ENCODE measurements around the gene FNBP1L.
"Not testable (repeated sequence)": the region's sequence is repeated elsewhere in the genome, so short reads cannot be mapped to it uniquely, and the experiment has no call there.

The FNBP1L gene

GRCh38 chr1:93578433-93578830 is 130.5 kb downstream of the FNBP1L start:
- TF ChIP-seq POLR2A (IDR thresholded peaks at IDR 0.05; ENCODE audit: low read depth, low read length) (no peak), TAF1 (IDR thresholded peaks at IDR 0.05; ENCODE audit: borderline replicate concordance, low read depth, low read length) (no peak), POLR2AphosphoS5 (IDR thresholded peaks at IDR 0.05; ENCODE audit: low read depth, low read length) (no peak)
- DNase-seq (ENCODE audit: insufficient read length): no peak
- no peak for FAIRE-seq

GRCh38 chr1:93578911-93579825 is 131.2 kb downstream of the FNBP1L start:
- FAIRE-seq: no peak
- no peak for DNase-seq (ENCODE audit: insufficient read length)
- TF ChIP-seq TAF1 (IDR thresholded peaks at IDR 0.05; ENCODE audit: borderline replicate concordance, low read depth, low read length) (no peak), POLR2A (IDR thresholded peaks at IDR 0.05; ENCODE audit: low read depth, low read length) (no peak), POLR2AphosphoS5 (IDR thresholded peaks at IDR 0.05; ENCODE audit: low read depth, low read length) (no peak)

- no peak for TF ChIP-seq TAF1 (IDR thresholded peaks at IDR 0.05; ENCODE audit: borderline replicate concordance, low read depth, low read length)
- no peak for TF ChIP-seq POLR2AphosphoS5 (IDR thresholded peaks at IDR 0.05; ENCODE audit: low read depth, low read length)
- TF ChIP-seq POLR2A (IDR thresholded peaks at IDR 0.05; ENCODE audit: low read depth, low read length): no peak
- DNase-seq (ENCODE audit: insufficient read length): no peak
- no peak for FAIRE-seq
Measured at GRCh38 chr1:93579891-93580290, 132.0 kb downstream of the FNBP1L start.

- DNase-seq (ENCODE audit: insufficient read length): no peak
- TF ChIP-seq POLR2AphosphoS5 (IDR thresholded peaks at IDR 0.05; ENCODE audit: low read depth, low read length) (no peak), TAF1 (IDR thresholded peaks at IDR 0.05; ENCODE audit: borderline replicate concordance, low read depth, low read length) (no peak)
- FAIRE-seq: no peak
Measured at GRCh38 chr1:93581917-93582850, 134.3 kb downstream of the FNBP1L start.

GRCh38 chr1:93584261-93585003 is 136.5 kb downstream of the FNBP1L start:
- FAIRE-seq: no peak
- no peak for DNase-seq (ENCODE audit: insufficient read length)
- no peak for TF ChIP-seq TAF1 (IDR thresholded peaks at IDR 0.05; ENCODE audit: borderline replicate concordance, low read depth, low read length)
- no peak for TF ChIP-seq POLR2AphosphoS5 (IDR thresholded peaks at IDR 0.05; ENCODE audit: low read depth, low read length)
- no peak for TF ChIP-seq POLR2A (IDR thresholded peaks at IDR 0.05; ENCODE audit: low read depth, low read length)

GRCh38 chr1:93585059-93585966 is 137.4 kb downstream of the FNBP1L start:
- FAIRE-seq (no peak), DNase-seq (ENCODE audit: insufficient read length) (no peak)
- no peak for TF ChIP-seq POLR2AphosphoS5 (IDR thresholded peaks at IDR 0.05; ENCODE audit: low read depth, low read length)

GRCh38 chr1:93587354-93587753 is 139.4 kb downstream of the FNBP1L start:
- FAIRE-seq (no peak), DNase-seq (ENCODE audit: insufficient read length) (no peak)
- TF ChIP-seq POLR2AphosphoS5 (IDR thresholded peaks at IDR 0.05; ENCODE audit: low read depth, low read length): no peak
- no peak for TF ChIP-seq POLR2A (IDR thresholded peaks at IDR 0.05; ENCODE audit: low read depth, low read length)
- no peak for TF ChIP-seq TAF1 (IDR thresholded peaks at IDR 0.05; ENCODE audit: borderline replicate concordance, low read depth, low read length)

GRCh38 chr1:93588206-93588605 is 140.3 kb downstream of the FNBP1L start:
- no peak for FAIRE-seq

GRCh38 chr1:93588955-93589354 is 141.0 kb downstream of the FNBP1L start:
- FAIRE-seq: no peak
- DNase-seq (ENCODE audit: insufficient read length): no peak
- TF ChIP-seq POLR2AphosphoS5 (IDR thresholded peaks at IDR 0.05; ENCODE audit: low read depth, low read length): no peak
- TF ChIP-seq TAF1 (IDR thresholded peaks at IDR 0.05; ENCODE audit: borderline replicate concordance, low read depth, low read length): no peak
- TF ChIP-seq POLR2A (IDR thresholded peaks at IDR 0.05; ENCODE audit: low read depth, low read length): no peak

More at GRCh38 chr1:93588206-93588605, 140.3 kb downstream of the FNBP1L start:
- TF ChIP-seq POLR2AphosphoS5 (IDR thresholded peaks at IDR 0.05; ENCODE audit: low read depth, low read length) (no peak), TAF1 (IDR thresholded peaks at IDR 0.05; ENCODE audit: borderline replicate concordance, low read depth, low read length) (no peak), POLR2A (IDR thresholded peaks at IDR 0.05; ENCODE audit: low read depth, low read length) (no peak)
- no peak for DNase-seq (ENCODE audit: insufficient read length)

GRCh38 chr1:93591291-93591675 is 143.4 kb downstream of the FNBP1L start:
- DNase-seq (ENCODE audit: insufficient read length); FAIRE-seq: not testable (repeated sequence)

All from GM12892 (cell line).